GM18511 (cell line): ENCODE data around the gene SUPT3H.

Source experiments
- ATAC-seq: cut with Tn5 transposase; IDR thresholded peaks from one replicate; pipeline ENCODE4 v1.9.1; 2021; ENCODE audit warnings: mild to moderate bottlenecking, moderate library complexity; ENCODE audit not compliant: unreplicated experiment

Gene SUPT3H

GRCh38 chr6:45021676-45022075 lies 356.1 kb downstream of the SUPT3H start:
- no peak for ATAC-seq

GRCh38 chr6:45012687-45013086 lies 365.0 kb downstream of the SUPT3H start:
- no peak for ATAC-seq

- ATAC-seq: no peak
Observed at GRCh38 chr6:45009576-45009975, 368.2 kb downstream of the SUPT3H start.

GRCh38 chr6:45006893-45007292 lies 370.8 kb downstream of the SUPT3H start:
- no peak for ATAC-seq

GRCh38 chr6:45003961-45004360 lies 373.8 kb downstream of the SUPT3H start:
- ATAC-seq: no peak

GRCh38 chr6:45003387-45003786 lies 374.3 kb downstream of the SUPT3H start:
- no peak for ATAC-seq

GRCh38 chr6:45002390-45003105 lies 375.2 kb downstream of the SUPT3H start:
- no peak for ATAC-seq

GRCh38 chr6:45001663-45002062 lies 376.1 kb downstream of the SUPT3H start:
- peak; percentile 100 for ATAC-seq

GRCh38 chr6:45000833-45001232 lies 376.9 kb downstream of the SUPT3H start:
- no peak for ATAC-seq

- no peak for ATAC-seq
Observed at GRCh38 chr6:44999066-44999465, 378.7 kb downstream of the SUPT3H start.

- ATAC-seq: no peak
Observed at GRCh38 chr6:44995486-44996132, 382.1 kb downstream of the SUPT3H start.

- ATAC-seq: no peak
Observed at GRCh38 chr6:44989391-44989790, 388.3 kb downstream of the SUPT3H start.

- no peak for ATAC-seq
Observed at GRCh38 chr6:44985006-44985405, 392.7 kb downstream of the SUPT3H start.

GRCh38 chr6:44983467-44984365 lies 394.0 kb downstream of the SUPT3H start:
- no peak for ATAC-seq

- no peak for ATAC-seq
Observed at GRCh38 chr6:44980841-44981240, 396.9 kb downstream of the SUPT3H start.

GRCh38 chr6:44976677-44977641 lies 400.8 kb downstream of the SUPT3H start:
- ATAC-seq: peak; percentile 63

- no peak for ATAC-seq
Observed at GRCh38 chr6:44974511-44974910, 403.2 kb downstream of the SUPT3H start.

- no peak for ATAC-seq
Observed at GRCh38 chr6:44972709-44973108, 405.0 kb downstream of the SUPT3H start.

GRCh38 chr6:44969446-44970185 lies 408.1 kb downstream of the SUPT3H start:
- ATAC-seq: no peak

GRCh38 chr6:44967481-44967880 lies 410.3 kb downstream of the SUPT3H start:
- no peak for ATAC-seq
